Glutamatergic neuron (in vitro differentiated cells): ENCODE measurements around the gene ARMC12. TPM values are rescaled to one million over a fixed set of nuclear protein-coding genes. Genes with fewer than 3 reads are reported as not detected.

ENCODE experiments used
- DNase-seq: peaks from one replicate; pipeline ENCODE4 v3.0.0; 2022
- H3K27ac Mint-ChIP-seq: one replicate; pipeline ENCODE4 v1.8.0; 2020; ENCODE audit warnings: mild to moderate bottlenecking, mixed read lengths, inconsistent platforms; ENCODE audit not compliant: unreplicated experiment
- H3K27me3 Mint-ChIP-seq: one replicate; pipeline ENCODE4 v1.8.0; 2020; ENCODE audit warnings: mild to moderate bottlenecking, moderate library complexity, mixed read lengths, inconsistent platforms; ENCODE audit not compliant: unreplicated experiment
- H3K36me3 Mint-ChIP-seq: one replicate; pipeline ENCODE4 v1.8.0; 2020; ENCODE audit warnings: mild to moderate bottlenecking, mixed read lengths, inconsistent platforms; ENCODE audit not compliant: unreplicated experiment
- H3K4me1 Mint-ChIP-seq: one replicate; pipeline ENCODE4 v1.8.0; 2020; ENCODE audit warnings: mild to moderate bottlenecking, low read depth, mixed read lengths, inconsistent platforms; ENCODE audit not compliant: unreplicated experiment
- H3K4me3 Mint-ChIP-seq: one replicate; pipeline ENCODE4 v1.8.0; 2020; ENCODE audit warnings: mild to moderate bottlenecking, mixed read lengths, inconsistent platforms; ENCODE audit not compliant: unreplicated experiment
- H3K9me3 Mint-ChIP-seq: one replicate; pipeline ENCODE4 v1.8.0; 2020; ENCODE audit warnings: mild to moderate bottlenecking, moderate library complexity, mixed read lengths, inconsistent platforms; ENCODE audit not compliant: unreplicated experiment
- total RNA-seq: library from RNA; stranded (reverse); fragmentation: NEBNext Ultra II Directional; extraction: Animal tissue kit (Norgen Biotek cat#: 25700); gene quantifications from one replicate; pipeline ENCODE4 v1.2.1, GENCODE V29; 2021; ENCODE audit not compliant: unreplicated experiment
- TF ChIP-seq, protein P1 (sequence below): fragments of 200-600 bp; sonication (generic); IDR thresholded peaks from one replicate; pipeline ENCODE4 v1.5.0; 2021; ENCODE audit not compliant: partially characterized antibody, unreplicated experiment

The ARMC12 gene
- total RNA-seq, 1 donor from 2014 or later: 2.6 TPM

DNA sequence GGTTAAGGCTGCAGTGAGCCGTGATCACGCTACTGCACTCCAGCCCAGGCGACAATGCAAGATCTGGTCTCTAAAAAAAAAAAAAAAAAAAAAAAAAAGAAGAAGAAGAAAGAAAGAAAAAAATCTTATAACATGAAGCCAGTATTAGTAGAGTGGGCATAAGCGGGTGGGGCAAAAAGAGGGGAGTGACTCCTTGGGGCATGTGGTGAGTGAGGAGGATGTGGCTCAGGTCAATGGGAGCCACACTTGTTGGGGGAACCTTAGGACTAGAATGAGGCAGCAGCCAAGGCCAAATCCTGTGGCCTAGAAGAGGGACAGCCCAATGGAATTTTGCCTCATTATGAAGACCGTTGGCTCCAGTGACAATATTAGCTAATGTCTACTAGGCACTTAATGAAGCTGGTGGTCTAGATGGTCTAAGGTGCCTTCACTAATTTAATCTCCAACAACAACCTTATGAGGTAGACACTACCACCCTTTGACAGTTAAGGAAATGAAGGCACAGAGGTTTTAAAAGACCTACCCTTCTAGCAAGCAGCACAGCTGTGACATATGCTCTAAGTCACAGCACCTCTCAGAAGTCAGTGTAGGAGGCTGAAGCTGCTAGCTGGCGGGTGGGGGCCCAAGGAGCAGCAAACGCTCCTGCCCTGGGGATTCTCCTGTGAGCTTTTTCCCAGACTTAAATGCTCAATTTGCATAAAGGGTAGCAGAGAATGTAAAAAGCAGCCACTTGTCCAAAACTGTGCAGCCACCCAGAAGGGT lies 23.6 kb upstream of the ARMC12 start:
- Mint-ChIP-seq H3K4me3 (no peak overlapping the region), H3K36me3 (no peaks in the 10 kb centered on the region), H3K4me1 (peaks cover 16% of the 10 kb centered on the region), H3K9me3 (no peaks in the 10 kb centered on the region), H3K27me3 (peaks cover 2% of the 10 kb centered on the region), H3K27ac (no peak overlapping the region)
- no peak for DNase-seq
- TF ChIP-seq, protein P1, sequence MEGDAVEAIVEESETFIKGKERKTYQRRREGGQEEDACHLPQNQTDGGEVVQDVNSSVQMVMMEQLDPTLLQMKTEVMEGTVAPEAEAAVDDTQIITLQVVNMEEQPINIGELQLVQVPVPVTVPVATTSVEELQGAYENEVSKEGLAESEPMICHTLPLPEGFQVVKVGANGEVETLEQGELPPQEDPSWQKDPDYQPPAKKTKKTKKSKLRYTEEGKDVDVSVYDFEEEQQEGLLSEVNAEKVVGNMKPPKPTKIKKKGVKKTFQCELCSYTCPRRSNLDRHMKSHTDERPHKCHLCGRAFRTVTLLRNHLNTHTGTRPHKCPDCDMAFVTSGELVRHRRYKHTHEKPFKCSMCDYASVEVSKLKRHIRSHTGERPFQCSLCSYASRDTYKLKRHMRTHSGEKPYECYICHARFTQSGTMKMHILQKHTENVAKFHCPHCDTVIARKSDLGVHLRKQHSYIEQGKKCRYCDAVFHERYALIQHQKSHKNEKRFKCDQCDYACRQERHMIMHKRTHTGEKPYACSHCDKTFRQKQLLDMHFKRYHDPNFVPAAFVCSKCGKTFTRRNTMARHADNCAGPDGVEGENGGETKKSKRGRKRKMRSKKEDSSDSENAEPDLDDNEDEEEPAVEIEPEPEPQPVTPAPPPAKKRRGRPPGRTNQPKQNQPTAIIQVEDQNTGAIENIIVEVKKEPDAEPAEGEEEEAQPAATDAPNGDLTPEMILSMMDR: no peak

DNA sequence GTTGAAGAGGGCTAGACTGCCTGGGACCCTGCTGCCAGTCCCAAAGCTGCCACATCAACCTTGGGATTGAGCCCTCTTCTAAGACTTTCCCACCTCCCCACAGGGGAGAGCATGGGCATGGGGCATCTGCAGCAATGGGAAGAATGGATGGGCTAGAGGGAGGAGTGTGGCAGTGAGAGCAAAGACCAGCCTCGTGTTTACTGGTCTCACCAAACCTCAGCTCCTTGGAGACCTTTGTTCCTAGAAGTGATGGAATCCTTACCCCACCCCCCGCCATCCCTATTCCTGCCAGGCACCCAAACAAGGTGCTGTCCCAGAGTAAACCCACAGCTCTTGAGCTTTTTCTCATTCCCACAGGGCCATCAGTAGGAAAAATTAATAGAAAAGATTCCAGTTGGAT lies 20.0 kb upstream of the ARMC12 start:
- peaks cover 35% of the 10 kb centered on the region for H3K4me1 Mint-ChIP-seq
- TF ChIP-seq, protein P1: no peak
- no peak for DNase-seq
- no peaks in the 10 kb centered on the region for H3K9me3 Mint-ChIP-seq
- no peaks in the 10 kb centered on the region for H3K36me3 Mint-ChIP-seq
- peaks cover 2% of the 10 kb centered on the region for H3K27me3 Mint-ChIP-seq
- no peak overlapping the region for H3K4me3 Mint-ChIP-seq
- no peak overlapping the region for H3K27ac Mint-ChIP-seq

DNA sequence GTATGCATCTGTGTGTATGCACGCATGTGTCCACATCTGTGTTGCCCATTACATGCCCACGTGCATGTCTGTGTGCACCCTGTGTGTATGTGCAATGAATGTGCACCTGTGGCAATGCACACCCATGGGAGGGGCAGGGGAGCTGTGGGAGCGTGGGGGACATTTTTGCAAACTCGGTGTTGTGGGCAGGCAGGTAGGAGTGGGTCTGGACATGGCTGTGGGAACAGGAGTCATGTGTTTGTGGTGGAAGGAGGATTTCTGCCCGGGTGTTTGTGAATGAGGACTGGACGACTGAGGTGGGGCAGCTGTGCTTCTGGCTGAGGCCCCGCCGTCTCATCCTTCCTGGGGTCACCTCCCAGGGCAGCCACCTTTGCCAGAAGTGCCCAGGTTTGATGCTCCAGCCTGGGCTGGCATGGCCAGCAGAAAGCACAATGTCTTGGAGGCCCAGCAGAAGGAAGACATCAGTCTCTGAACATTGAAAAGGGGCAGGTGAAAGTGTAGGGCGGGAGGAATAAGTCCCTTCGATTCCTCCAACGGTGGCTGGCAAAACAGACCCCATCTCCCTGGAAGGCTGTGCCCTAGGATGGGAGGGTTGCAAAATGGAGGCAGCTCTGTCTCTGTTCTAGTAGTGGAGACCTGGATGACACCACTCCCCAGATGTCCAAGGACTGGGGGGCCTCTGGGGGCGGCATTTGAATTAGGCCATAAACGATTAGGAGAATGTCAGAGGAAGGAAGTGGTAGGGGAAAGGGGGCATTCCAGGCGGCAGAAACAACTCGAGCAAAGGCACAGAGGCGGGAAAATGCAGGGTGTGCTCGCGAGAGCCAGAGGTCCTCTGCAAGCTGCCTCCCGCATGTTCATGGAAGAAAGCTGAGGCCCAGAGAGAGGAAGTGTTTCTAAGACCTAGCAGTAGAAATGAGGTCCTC lies 19.1 kb upstream of the ARMC12 start:
- no peak for DNase-seq
- Mint-ChIP-seq H3K4me3 (no peak overlapping the region), H3K4me1 (peaks cover 43% of the 10 kb centered on the region), H3K27me3 (peaks cover 2% of the 10 kb centered on the region), H3K9me3 (no peaks in the 10 kb centered on the region), H3K27ac (peak overlapping the region; percentile 38), H3K36me3 (no peaks in the 10 kb centered on the region)
- TF ChIP-seq, protein P1: no peak

DNA sequence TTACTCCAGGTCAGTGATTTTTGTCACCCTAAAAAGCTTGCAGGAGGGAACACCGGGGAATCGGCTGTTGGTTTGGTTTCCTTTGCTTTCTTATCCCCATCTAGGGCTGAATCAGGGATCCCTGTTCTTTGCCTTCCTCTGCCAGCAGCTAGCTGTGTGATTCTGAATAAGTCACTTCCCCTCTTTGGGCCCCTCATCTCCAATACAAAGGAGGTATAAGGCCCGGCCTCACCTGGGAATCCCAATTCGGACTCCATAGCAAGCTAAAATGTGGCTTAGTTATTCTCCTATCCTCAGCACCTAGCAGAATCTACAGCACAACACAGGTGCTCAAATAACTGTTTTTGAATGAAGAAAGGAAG lies 18.5 kb upstream of the ARMC12 start:
- Mint-ChIP-seq H3K9me3 (peaks cover under 1% of the 10 kb centered on the region), H3K27me3 (peaks cover 2% of the 10 kb centered on the region), H3K4me3 (no peak overlapping the region), H3K4me1 (peaks cover 43% of the 10 kb centered on the region), H3K27ac (peak overlapping the region; percentile 90), H3K36me3 (no peaks in the 10 kb centered on the region)
- TF ChIP-seq, protein P1: no peak
- no peak for DNase-seq
